GM12864 (cell line): ENCODE results near the gene DNAJB1.

Experiments
- DNase-seq: peaks from one replicate; pipeline ENCODE4 v3.0.0-alpha.2; 2011; ENCODE audit warnings: low read depth
- H3K4me3 ChIP-seq: 2 replicates; pipeline ENCODE4 v1.5.1; 2011; ENCODE audit warnings: mild to moderate bottlenecking, low read depth, low read length, control low read depth
- TF ChIP-seq, protein P1 (sequence below): IDR thresholded peaks from 2 replicates; pipeline ENCODE4 v1.5.1; 2011; ENCODE audit warnings: low read depth, mild to moderate bottlenecking, moderate library complexity, low read length, control low read depth, inconsistent platforms; ENCODE audit errors: missing control alignments

The DNAJB1 gene

GRCh38 chr19:14492756-14493337 lies 25.4 kb downstream of the DNAJB1 start:
- TF ChIP-seq, protein P1, sequence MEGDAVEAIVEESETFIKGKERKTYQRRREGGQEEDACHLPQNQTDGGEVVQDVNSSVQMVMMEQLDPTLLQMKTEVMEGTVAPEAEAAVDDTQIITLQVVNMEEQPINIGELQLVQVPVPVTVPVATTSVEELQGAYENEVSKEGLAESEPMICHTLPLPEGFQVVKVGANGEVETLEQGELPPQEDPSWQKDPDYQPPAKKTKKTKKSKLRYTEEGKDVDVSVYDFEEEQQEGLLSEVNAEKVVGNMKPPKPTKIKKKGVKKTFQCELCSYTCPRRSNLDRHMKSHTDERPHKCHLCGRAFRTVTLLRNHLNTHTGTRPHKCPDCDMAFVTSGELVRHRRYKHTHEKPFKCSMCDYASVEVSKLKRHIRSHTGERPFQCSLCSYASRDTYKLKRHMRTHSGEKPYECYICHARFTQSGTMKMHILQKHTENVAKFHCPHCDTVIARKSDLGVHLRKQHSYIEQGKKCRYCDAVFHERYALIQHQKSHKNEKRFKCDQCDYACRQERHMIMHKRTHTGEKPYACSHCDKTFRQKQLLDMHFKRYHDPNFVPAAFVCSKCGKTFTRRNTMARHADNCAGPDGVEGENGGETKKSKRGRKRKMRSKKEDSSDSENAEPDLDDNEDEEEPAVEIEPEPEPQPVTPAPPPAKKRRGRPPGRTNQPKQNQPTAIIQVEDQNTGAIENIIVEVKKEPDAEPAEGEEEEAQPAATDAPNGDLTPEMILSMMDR, result no peak
- no peak overlapping the region for H3K4me3 ChIP-seq
- DNase-seq, result no peak

GRCh38 chr19:14487370-14488125 lies 30.6 kb downstream of the DNAJB1 start:
- TF ChIP-seq, protein P1, result no peak
- DNase-seq, result no peak
- H3K4me3 ChIP-seq, result no peak overlapping the region

- TF ChIP-seq, protein P1, result no peak
- DNase-seq, result no peak
- H3K4me3 ChIP-seq, result no peak overlapping the region
Observed at GRCh38 chr19:14482172-14482941, 35.8 kb downstream of the DNAJB1 start.

- TF ChIP-seq, protein P1, result no peak
- DNase-seq, result no peak
- H3K4me3 ChIP-seq, result no peak overlapping the region
Observed at GRCh38 chr19:14480700-14481079, 37.5 kb downstream of the DNAJB1 start.

DNA sequence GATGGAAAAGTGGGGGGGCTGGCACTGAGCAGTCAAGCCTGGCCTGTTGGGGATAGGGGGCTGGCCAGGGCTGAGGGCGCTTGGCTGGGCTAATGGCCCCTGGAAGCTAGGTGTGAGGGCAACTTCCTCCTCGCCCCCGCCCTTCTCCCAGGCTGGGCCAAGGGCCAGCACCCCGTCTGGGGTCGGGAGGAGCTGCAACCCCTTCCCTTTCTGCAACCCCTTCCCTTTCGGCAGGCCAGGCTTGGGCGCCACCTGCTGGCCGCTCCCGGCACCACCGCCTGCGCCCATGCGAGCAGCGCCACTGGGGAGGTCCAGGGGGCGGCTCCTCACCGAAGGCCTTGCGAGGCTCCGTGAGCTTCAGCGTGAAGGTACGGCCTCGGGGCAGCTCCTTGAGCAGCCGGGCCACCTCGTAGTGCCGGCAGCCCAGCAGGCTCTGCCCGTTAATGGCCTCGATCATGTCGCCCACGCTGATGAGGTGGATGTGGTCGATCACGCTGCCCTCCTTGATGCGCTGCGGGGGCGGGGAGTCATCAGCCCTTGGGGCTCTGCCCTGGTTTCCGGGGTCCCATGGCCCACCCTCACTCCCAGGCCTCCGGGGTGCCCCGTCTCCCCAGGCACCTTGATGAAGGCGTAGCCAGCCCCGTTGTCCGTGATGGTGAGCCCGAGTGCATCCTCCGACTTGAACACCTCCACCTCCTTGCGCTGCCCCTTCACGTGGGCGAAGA lies 38.1 kb downstream of the DNAJB1 start:
- H3K4me3 ChIP-seq, result peak overlapping the region; percentile 28; the same call in 1 of the 2 replicates
- TF ChIP-seq, protein P1, result peak; percentile 96
- DNase-seq, result no peak

DNA sequence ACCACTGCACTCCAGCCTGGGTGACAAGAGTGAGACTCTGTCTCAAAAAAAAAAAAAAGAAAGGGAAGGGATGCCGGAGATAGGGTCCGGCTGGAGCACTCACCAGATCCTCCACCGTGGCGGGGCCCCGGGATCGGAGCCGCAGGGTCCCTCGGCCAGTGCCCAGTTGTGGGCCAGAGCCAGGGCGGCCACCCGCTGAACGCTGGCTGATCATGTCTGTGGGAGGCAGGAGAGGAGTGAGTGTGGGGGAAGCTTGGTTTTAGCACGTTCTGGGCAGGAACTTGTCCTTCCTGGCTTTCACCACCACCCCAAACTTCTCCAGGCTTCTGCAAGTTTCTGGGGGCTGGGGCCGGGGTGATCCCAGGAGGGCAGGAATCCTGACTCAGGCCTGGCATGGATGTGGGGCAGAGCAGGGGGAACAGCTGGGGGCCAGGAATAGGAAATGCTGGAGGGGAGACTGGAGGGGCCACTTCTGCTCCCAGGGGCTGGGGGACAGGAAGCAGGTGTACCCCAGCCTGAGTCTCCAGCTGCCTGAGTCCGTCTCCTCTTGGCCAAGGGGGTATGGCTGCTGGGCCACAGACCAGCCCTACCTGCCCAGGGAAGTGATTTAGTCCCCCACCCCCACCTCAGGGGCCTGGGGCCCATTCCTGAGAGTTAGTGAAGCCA lies 38.8 kb downstream of the DNAJB1 start:
- H3K4me3 ChIP-seq, result no peak overlapping the region
- TF ChIP-seq, protein P1, result no peak
- DNase-seq, result no peak
